Prostate gland (tissue), 2 donors: ENCODE results near the gene MBD3.

ENCODE experiments used
- CTCF ChIP-seq, 4 experiments: fragments of 200-600 bp in 2 of 4; fragments of 450-650 bp in 2 of 4; sonication (generic) in 2 of 4; IDR thresholded peaks; 1 replicate in 3 of 4; 2 replicates in 1 of 4; pipeline ENCODE4 v1.5.1; 2016 to 2019; ENCODE audit warnings: antibody characterized with exemption in 4 of 4, mild to moderate bottlenecking in 2 of 4, moderate library complexity in 2 of 4
- POLR2A ChIP-seq: fragments of 450-650 bp; IDR thresholded peaks from one replicate; pipeline ENCODE4 v1.6.1; 2016; ENCODE audit warnings: antibody characterized with exemption, mild to moderate bottlenecking

GRCh38 chr19:1633269-1633826, 40.7 kb upstream of the MBD3 start:
- TF ChIP-seq CTCF (IDR thresholded peaks at IDR 0.05), result no peak
- no peak for TF ChIP-seq POLR2A
